ENCODE measurements around the gene CDK15. TPM values are rescaled to one million over a fixed set of nuclear protein-coding genes. Genes with fewer than 3 reads are reported as not detected.
A peak's percentile ranks its signal among the peaks of the same experiment; 100 is the strongest.

The CDK15 gene
- total and polyA plus RNA-seq, 11 donors: 0.07 to 0.50 (median 0.18) TPM; not detected in 3

- TF ChIP-seq POLR2A (IDR thresholded peaks at IDR 0.05) (no peak), CTCF (IDR thresholded peaks at IDR 0.05) (no peak)
- H3K4me1 ChIP-seq: peaks cover 10 to 42% (median 23%) of the 10 kb centered on the region in 12 donors
- 89 to 96% (median 90%) methylated on average over 4 of the region's 4 CpGs for whole genome bisulfite sequencing, 4 donors
- ATAC-seq (no peak), DNase-seq (no peak)
- no peak overlapping the region for H3K4me3 ChIP-seq
- peaks cover 0 to 5% (median 0%) of the 10 kb centered on the region in 9 donors for H3K27me3 ChIP-seq
- no peak overlapping the region for H3K27ac ChIP-seq
- H3K9me3 ChIP-seq: no peaks in the 10 kb centered on the region
- intact Hi-C loops (cut with DNase I): loop anchor here in 4 of 10 donors (2.0 to 10.0 kb wide), 3 partner anchors 151 to 153 kb away; partner anchors contain the start of gene FZD7 (in 4 of the 4)
- H3K36me3 ChIP-seq: no peaks in the 10 kb centered on the region
Observed at GRCh38 chr2:201881741-201882140, 75.4 kb downstream of the CDK15 start.

- no peak overlapping the region for H3K27ac ChIP-seq
- peaks cover 0 to 11% (median 0%) of the 10 kb centered on the region in 9 donors for H3K27me3 ChIP-seq
- peak in 2 of 4 donors; percentile 8 to 16 for ATAC-seq
- H3K4me3 ChIP-seq: no peak overlapping the region
- intact Hi-C loops (cut with DNase I): loop anchor here in 3 of 10 donors (5.0 to 10.0 kb wide), 2 partner anchors 150 to 152 kb away; partner anchors contain the start of gene FZD7 (in 3 of the 3)
- H3K4me1 ChIP-seq: peaks cover 10 to 42% (median 23%) of the 10 kb centered on the region in 12 donors
- DNase-seq: peak; percentile 28 to 61 (median 45)
- H3K36me3 ChIP-seq: no peaks in the 10 kb centered on the region
- no peaks in the 10 kb centered on the region for H3K9me3 ChIP-seq
- no peak for TF ChIP-seq CTCF (IDR thresholded peaks at IDR 0.05)
- TF ChIP-seq POLR2A (IDR thresholded peaks at IDR 0.05): no peak
- WGBS, 4 donors: 24 to 32% (median 29%) methylated on average over 14 of the region's 14 CpGs
Observed at GRCh38 chr2:201882353-201883090, 76.2 kb downstream of the CDK15 start.

GRCh38 chr2:201883606-201884369, 77.5 kb downstream of the CDK15 start:
- Histone ChIP-seq H3K9me3 (no peaks in the 10 kb centered on the region), H3K27ac (peak overlapping the region; percentile 1 to 83 (median 64)), H3K4me3 (no peak overlapping the region), H3K27me3 (peaks cover 0 to 22% (median 0%) of the 10 kb centered on the region in 9 donors), H3K36me3 (no peaks in the 10 kb centered on the region), H3K4me1 (peaks cover 10 to 45% (median 23%) of the 10 kb centered on the region in 12 donors)
- ATAC-seq (peak; percentile 87 to 97 (median 95)), DNase-seq (peak; percentile 70 to 86 (median 75))
- TF ChIP-seq POLR2A (IDR thresholded peaks at IDR 0.05) (no peak), CTCF (IDR thresholded peaks at IDR 0.05) (peak in 2 of 12 donors; percentile 2 to 4)
- intact Hi-C loops (cut with DNase I): loop anchor here in 3 of 10 donors (5.0 to 10.0 kb wide), 2 partner anchors 149 to 151 kb away; partner anchors contain the start of gene FZD7 (in 3 of the 3)
- 3 to 18% (median 10%) methylated on average over 8 of the region's 8 CpGs for WGBS, 4 donors
